22Rv1 (cell line): ENCODE data around the gene PKN2.
"Not testable (repeated sequence)": the region's sequence is repeated elsewhere in the genome, so short reads cannot be mapped to it uniquely, and the experiment has no call there.

ENCODE experiments used
- H3K27ac ChIP-seq: fragments of 450-650 bp; 2 replicates; pipeline ENCODE4 v1.5.1; 2017
- CTCF ChIP-seq: fragments of 450-650 bp; IDR thresholded peaks from 2 replicates; pipeline ENCODE4 v1.5.1; 2017; ENCODE audit warnings: mild to moderate bottlenecking
- ZFX ChIP-seq: fragments of 450-650 bp; IDR thresholded peaks from 2 replicates; pipeline ENCODE4 v1.6.1; 2017; ENCODE audit warnings: antibody characterized with exemption, borderline replicate concordance

The PKN2 gene

GRCh38 chr1:88867743-88868521, 183.9 kb downstream of the PKN2 start:
- no peak overlapping the region for H3K27ac ChIP-seq
- TF ChIP-seq CTCF (no peak), ZFX (no peak)

- not testable (repeated sequence) for H3K27ac ChIP-seq
Observed at GRCh38 chr1:88869644-88870043, 185.6 kb downstream of the PKN2 start.

GRCh38 chr1:88873737-88874349, 189.8 kb downstream of the PKN2 start:
- H3K27ac ChIP-seq: no peak overlapping the region
- TF ChIP-seq CTCF: no peak
- TF ChIP-seq ZFX: no peak

- TF ChIP-seq ZFX: no peak
- no peak overlapping the region for H3K27ac ChIP-seq
Observed at GRCh38 chr1:88875595-88875994, 191.5 kb downstream of the PKN2 start.

GRCh38 chr1:88876573-88877365, 192.7 kb downstream of the PKN2 start:
- no peak for TF ChIP-seq ZFX
- no peak for TF ChIP-seq CTCF
- no peak overlapping the region for H3K27ac ChIP-seq

GRCh38 chr1:88877382-88877825, 193.3 kb downstream of the PKN2 start:
- TF ChIP-seq ZFX: no peak
- TF ChIP-seq CTCF: peak; percentile 72
- H3K27ac ChIP-seq: peak overlapping the region; percentile 33; the same call in 1 of the 2 replicates

- TF ChIP-seq ZFX (no peak), CTCF (peak; percentile 21; the same call in 1 of the 2 replicates)
- H3K27ac ChIP-seq: peak overlapping the region; percentile 33
Observed at GRCh38 chr1:88877911-88878310, 193.8 kb downstream of the PKN2 start.

- TF ChIP-seq CTCF: no peak
- TF ChIP-seq ZFX: no peak
- peak overlapping the region; percentile 33 for H3K27ac ChIP-seq
Observed at GRCh38 chr1:88878731-88879130, 194.7 kb downstream of the PKN2 start.

GRCh38 chr1:88880717-88881116, 196.6 kb downstream of the PKN2 start:
- not testable (repeated sequence) for H3K27ac ChIP-seq
